ENCODE measurements around the gene PROZ. TPM values are rescaled to one million over a fixed set of nuclear protein-coding genes. Genes with fewer than 3 reads are reported as not detected.

PROZ gene
- total RNA-seq, 2 experiments from 2014 or later = not detected

DNA sequence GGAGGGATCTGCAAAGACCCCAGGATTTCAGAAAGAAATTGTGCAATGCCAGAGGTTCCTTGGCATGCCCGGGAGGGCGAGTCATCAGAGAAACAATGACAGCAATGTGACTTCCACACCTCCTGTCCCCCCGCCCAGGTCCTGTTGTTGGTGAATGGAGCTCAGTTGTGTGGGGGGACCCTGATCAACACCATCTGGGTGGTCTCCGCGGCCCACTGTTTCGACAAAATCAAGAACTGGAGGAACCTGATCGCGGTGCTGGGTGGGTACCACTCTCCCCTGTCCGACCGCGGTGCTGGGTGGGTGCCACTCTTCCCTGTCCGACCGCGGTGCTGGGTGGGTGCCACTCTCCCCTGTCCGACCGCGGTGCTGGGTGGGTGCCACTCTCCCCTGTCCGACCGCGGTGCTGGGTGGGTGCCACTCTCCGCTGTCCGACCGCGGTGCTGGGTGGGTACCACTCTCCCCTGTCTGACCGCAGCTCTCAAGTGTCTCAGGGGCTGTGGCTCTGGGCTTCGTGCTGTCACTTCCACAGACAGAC, 41.0 kb upstream of the PROZ start:
- CTCF ChIA-PET = interaction anchor here (0.6 kb wide), 1 partner anchor 183 kb away, joined by 3 read pairs; no protein-coding TSS in a partner anchor
- no peak for DNase-seq
- H3K4me1 Mint-ChIP-seq (ENCODE audit: low read depth) = no peaks in the 10 kb centered on the region

DNA sequence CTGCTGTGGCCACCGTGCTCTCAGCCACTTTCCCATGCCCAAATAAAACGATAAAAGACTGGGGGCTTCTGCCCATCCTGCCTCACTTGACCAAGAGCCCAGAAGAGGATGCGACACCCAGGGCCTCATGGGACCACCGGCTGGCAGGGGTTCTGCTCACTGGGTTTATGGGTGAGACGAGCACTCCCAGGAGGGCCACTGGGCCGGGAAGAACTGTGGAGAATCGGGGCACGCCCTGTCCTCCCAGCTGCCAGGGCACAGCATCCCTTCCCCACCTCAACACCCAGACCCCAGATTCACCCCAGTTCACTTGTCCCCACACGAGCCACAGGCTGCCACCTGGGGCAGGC, 40.6 kb upstream of the PROZ start:
- peaks cover 0 to 2% of the 10 kb centered on the region in 2 experiments for H3K27me3 ChIP-seq (ENCODE audit: control insufficient read depth in 1 of 2, insufficient read depth in 2 of 2, low read length in 2 of 2)
- Mint-ChIP-seq H3K36me3 (ENCODE audit: low read depth) (no peaks in the 10 kb centered on the region), H3K4me1 (ENCODE audit: low read depth) (no peaks in the 10 kb centered on the region), H3K4me3 (no peak overlapping the region), H3K27ac (no peak overlapping the region), H3K9me3 (no peaks in the 10 kb centered on the region), H3K27me3 (no peaks in the 10 kb centered on the region)
- no peaks in the 10 kb centered on the region for H3K9me3 ChIP-seq (ENCODE audit: control insufficient read depth in 1 of 2, insufficient read depth in 1 of 2, low read length in 2 of 2)
- no peak for ATAC-seq (ENCODE audit: poor library complexity)
- peaks cover 9% of the 10 kb centered on the region for H3K4me1 ChIP-seq (ENCODE audit: insufficient read depth, low read length)
- ChIA-PET CTCF (interaction anchor here (0.6 kb wide), 1 partner anchor 183 kb away, joined by 3 read pairs; no protein-coding TSS in a partner anchor), POLR2A (no interaction called here)
- no peak for DNase-seq
- no peaks in the 10 kb centered on the region for H3K36me3 ChIP-seq (ENCODE audit: insufficient read depth, low read length)
- intact Hi-C loops (cut with DNase I, micrococcal nuclease) = no loop called here
- H3K4me3 ChIP-seq (ENCODE audit: low read length) = no peak overlapping the region
- no peak overlapping the region for H3K27ac ChIP-seq (ENCODE audit: low read depth in 1 of 2, low read length in 2 of 2)
- TF ChIP-seq, protein P1, sequence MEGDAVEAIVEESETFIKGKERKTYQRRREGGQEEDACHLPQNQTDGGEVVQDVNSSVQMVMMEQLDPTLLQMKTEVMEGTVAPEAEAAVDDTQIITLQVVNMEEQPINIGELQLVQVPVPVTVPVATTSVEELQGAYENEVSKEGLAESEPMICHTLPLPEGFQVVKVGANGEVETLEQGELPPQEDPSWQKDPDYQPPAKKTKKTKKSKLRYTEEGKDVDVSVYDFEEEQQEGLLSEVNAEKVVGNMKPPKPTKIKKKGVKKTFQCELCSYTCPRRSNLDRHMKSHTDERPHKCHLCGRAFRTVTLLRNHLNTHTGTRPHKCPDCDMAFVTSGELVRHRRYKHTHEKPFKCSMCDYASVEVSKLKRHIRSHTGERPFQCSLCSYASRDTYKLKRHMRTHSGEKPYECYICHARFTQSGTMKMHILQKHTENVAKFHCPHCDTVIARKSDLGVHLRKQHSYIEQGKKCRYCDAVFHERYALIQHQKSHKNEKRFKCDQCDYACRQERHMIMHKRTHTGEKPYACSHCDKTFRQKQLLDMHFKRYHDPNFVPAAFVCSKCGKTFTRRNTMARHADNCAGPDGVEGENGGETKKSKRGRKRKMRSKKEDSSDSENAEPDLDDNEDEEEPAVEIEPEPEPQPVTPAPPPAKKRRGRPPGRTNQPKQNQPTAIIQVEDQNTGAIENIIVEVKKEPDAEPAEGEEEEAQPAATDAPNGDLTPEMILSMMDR (IDR thresholded peaks at IDR 0.05) = no peak

More for the DNA sequence above, 41.0 kb upstream of the PROZ start:
- POLR2A ChIA-PET = no interaction called here
- no peak overlapping the region for H3K27ac ChIP-seq (ENCODE audit: low read depth in 1 of 2, low read length in 2 of 2)
- ATAC-seq (ENCODE audit: poor library complexity) = no peak
- intact Hi-C loops (cut with DNase I, micrococcal nuclease) = no loop called here
- H3K27me3 Mint-ChIP-seq = no peaks in the 10 kb centered on the region
- TF ChIP-seq, protein P1 (IDR thresholded peaks at IDR 0.05) = no peak
- H3K27ac Mint-ChIP-seq = no peak overlapping the region
- peaks cover 0 to 2% of the 10 kb centered on the region in 2 experiments for H3K27me3 ChIP-seq (ENCODE audit: control insufficient read depth in 1 of 2, insufficient read depth in 2 of 2, low read length in 2 of 2)
- H3K9me3 ChIP-seq (ENCODE audit: control insufficient read depth in 1 of 2, insufficient read depth in 1 of 2, low read length in 2 of 2) = no peaks in the 10 kb centered on the region
- no peaks in the 10 kb centered on the region for H3K9me3 Mint-ChIP-seq
- H3K36me3 ChIP-seq (ENCODE audit: insufficient read depth, low read length) = no peaks in the 10 kb centered on the region
- H3K4me3 ChIP-seq (ENCODE audit: low read length) = no peak overlapping the region
- no peaks in the 10 kb centered on the region for H3K36me3 Mint-ChIP-seq (ENCODE audit: low read depth)
- H3K4me1 ChIP-seq (ENCODE audit: insufficient read depth, low read length) = peaks cover 9% of the 10 kb centered on the region
- H3K4me3 Mint-ChIP-seq = no peak overlapping the region

DNA sequence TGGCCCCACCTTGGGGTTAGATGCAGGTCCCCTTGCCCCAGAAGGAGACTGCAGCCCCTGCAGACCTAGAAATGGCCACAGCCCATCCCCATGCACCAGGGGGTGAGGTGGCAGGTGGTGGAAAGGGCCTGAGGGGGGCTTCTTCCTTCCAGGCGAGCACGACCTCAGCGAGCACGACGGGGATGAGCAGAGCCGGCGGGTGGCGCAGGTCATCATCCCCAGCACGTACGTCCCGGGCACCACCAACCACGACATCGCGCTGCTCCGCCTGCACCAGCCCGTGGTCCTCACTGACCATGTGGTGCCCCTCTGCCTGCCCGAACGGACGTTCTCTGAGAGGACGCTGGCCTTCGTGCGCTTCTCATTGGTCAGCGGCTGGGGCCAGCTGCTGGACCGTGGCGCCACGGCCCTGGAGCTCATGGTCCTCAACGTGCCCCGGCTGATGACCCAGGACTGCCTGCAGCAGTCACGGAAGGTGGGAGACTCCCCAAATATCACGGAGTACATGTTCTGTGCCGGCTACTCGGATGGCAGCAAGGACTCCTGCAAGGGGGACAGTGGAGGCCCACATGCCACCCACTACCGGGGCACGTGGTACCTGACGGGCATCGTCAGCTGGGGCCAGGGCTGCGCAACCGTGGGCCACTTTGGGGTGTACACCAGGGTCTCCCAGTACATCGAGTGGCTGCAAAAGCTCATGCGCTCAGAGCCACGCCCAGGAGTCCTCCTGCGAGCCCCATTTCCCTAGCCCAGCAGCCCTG, 40.0 kb upstream of the PROZ start:
- Mint-ChIP-seq H3K4me3 (no peak overlapping the region), H3K4me1 (ENCODE audit: low read depth) (no peaks in the 10 kb centered on the region), H3K27me3 (no peaks in the 10 kb centered on the region), H3K27ac (no peak overlapping the region), H3K36me3 (ENCODE audit: low read depth) (no peaks in the 10 kb centered on the region), H3K9me3 (no peaks in the 10 kb centered on the region)
- ChIA-PET POLR2A (no interaction called here), CTCF (no interaction called here)
- TF ChIP-seq, protein P1 (IDR thresholded peaks at IDR 0.05) = no peak
- Histone ChIP-seq H3K4me1 (ENCODE audit: insufficient read depth, low read length) (peaks cover 3% of the 10 kb centered on the region), H3K27me3 (ENCODE audit: control insufficient read depth in 1 of 2, insufficient read depth in 2 of 2, low read length in 2 of 2) (peaks cover 0 to 2% of the 10 kb centered on the region in 2 experiments), H3K36me3 (ENCODE audit: insufficient read depth, low read length) (no peaks in the 10 kb centered on the region), H3K27ac (ENCODE audit: low read depth in 1 of 2, low read length in 2 of 2) (no peak overlapping the region), H3K9me3 (ENCODE audit: control insufficient read depth in 1 of 2, insufficient read depth in 1 of 2, low read length in 2 of 2) (no peaks in the 10 kb centered on the region), H3K4me3 (ENCODE audit: low read length) (no peak overlapping the region)
- DNase-seq = no peak
- no peak for ATAC-seq (ENCODE audit: poor library complexity)
- intact Hi-C loops (cut with DNase I, micrococcal nuclease) = no loop called here
